ENCODE measurements around the gene APOD. TPM values are rescaled to one million over a fixed set of nuclear protein-coding genes. Genes with fewer than 3 reads are reported as not detected.
"Not testable (repeated sequence)": the region's sequence is repeated elsewhere in the genome, so short reads cannot be mapped to it uniquely, and the experiment has no call there.

The APOD gene
- total and polyA plus RNA-seq, 7 donors, result 265 to 629 (median 370) TPM

- 74 to 77% (median 74%) methylated on average over 16 to 28 of the region's 30 CpGs for WGBS, 3 donors
- intact Hi-C loops (cut with DNase I), result loop anchor here in 1 of 2 donors (10.0 kb wide), 1 partner anchor 117 kb away; no protein-coding TSS in a partner anchor
- H3K4me1 ChIP-seq; H3K9me3 ChIP-seq; H3K4me3 ChIP-seq; H3K27ac ChIP-seq; H3K27me3 ChIP-seq (ENCODE audit: insufficient read depth in 3 of 3, low read length in 2 of 3); ATAC-seq; H3K36me3 ChIP-seq (ENCODE audit: insufficient read depth in 1 of 2, low read depth in 1 of 2); DNase-seq: not testable (repeated sequence)
Observed at GRCh38 chr3:195627515-195628385, 44.0 kb upstream of the APOD start.

DNA sequence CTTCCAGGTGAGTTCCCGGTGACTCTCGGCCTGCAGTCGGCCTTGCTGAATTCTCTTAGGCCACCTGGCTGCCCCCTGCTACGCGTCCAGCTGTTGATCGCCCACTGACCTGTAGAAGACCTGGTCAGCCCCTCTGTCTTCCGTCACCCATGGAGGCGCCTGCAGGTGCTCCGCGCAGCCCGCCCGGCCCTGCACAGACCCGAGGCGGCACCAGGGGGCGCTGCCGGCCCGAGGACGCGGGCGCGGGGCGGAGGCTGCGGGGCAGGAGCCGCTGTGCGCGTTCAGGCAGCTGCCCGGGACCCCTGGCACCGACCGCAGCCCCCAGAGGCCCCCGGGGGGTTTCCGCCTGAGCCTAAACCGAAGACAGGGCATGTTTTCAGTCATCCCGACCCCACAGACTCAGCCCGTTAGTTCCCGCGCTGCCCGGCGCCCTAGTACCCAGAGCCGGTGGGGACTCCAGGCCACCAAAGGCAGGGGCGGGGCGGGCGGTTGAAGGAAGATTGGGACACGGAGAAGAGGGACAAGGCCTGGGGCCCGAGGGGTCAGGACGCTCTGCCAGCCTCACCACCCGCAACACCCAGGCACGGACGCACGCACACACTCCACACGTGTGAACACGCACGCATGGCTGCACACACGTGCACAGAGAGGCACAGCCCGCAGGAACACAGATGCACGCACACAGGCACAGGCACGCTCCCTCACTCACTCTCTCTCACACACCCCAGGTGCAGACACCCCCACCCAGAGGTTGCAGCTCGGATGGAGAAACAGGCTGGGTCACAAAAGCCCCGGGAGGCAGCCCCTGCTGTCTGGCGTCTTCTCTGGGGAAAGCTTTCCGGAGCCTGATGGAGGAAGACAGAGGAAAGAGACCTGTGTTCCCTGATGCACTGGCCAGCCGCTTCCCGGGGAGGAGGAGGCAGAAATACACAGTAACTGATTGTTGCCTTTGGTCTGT, 41.1 kb upstream of the APOD start:
- peak; percentile 89 to 98 (median 92) for ATAC-seq
- not testable (repeated sequence) for DNase-seq; H3K9me3 ChIP-seq; H3K27me3 ChIP-seq (ENCODE audit: insufficient read depth in 3 of 3, low read length in 2 of 3); H3K27ac ChIP-seq; H3K36me3 ChIP-seq (ENCODE audit: insufficient read depth in 1 of 2, low read depth in 1 of 2); H3K4me1 ChIP-seq; H3K4me3 ChIP-seq
- intact Hi-C loops (cut with DNase I), result loop anchor here in 1 of 2 donors (10.0 kb wide), 1 partner anchor 120 kb away; no protein-coding TSS in a partner anchor
- WGBS, 3 donors, result 20 to 23% (median 22%) methylated on average over 5 to 16 of the region's 62 CpGs

DNA sequence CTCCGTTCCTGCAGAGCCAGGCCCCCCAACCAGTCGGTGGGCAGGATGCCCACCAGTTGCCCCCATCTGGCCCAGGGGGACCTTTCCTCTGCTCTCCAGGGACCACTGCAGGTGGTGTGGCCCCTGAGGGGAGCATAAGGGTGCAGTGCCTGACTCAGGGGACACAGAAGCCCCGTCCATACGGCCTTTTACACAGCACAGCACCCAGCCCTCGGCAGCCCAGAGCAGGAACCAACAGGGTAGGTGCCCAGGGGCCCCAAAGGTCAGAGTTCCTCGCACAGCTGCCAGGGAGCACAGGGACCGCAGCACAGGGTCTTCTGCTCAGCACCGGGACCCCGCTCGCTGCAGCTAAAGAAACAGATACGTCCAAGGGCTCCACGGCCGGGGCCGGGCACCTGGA, 40.4 kb upstream of the APOD start:
- not testable (repeated sequence) for H3K4me3 ChIP-seq; H3K4me1 ChIP-seq; DNase-seq; H3K27me3 ChIP-seq (ENCODE audit: insufficient read depth in 3 of 3, low read length in 2 of 3); H3K36me3 ChIP-seq (ENCODE audit: insufficient read depth in 1 of 2, low read depth in 1 of 2); H3K27ac ChIP-seq; H3K9me3 ChIP-seq
- peak; percentile 1 to 27 (median 10) for ATAC-seq
- no CpG with 5 or more reads among the region's 14 CpGs for WGBS, 3 donors
- intact Hi-C loops (cut with DNase I), result loop anchor here in 1 of 2 donors (10.0 kb wide), 1 partner anchor 121 kb away; no protein-coding TSS in a partner anchor

- ATAC-seq, result peak in 1 of 4 donors; percentile 11
- intact Hi-C loops (cut with DNase I), result loop anchor here in 1 of 2 donors (10.0 kb wide), 1 partner anchor 121 kb away; no protein-coding TSS in a partner anchor
- not testable (repeated sequence) for DNase-seq
Observed at GRCh38 chr3:195623217-195623965, 39.7 kb upstream of the APOD start.

DNA sequence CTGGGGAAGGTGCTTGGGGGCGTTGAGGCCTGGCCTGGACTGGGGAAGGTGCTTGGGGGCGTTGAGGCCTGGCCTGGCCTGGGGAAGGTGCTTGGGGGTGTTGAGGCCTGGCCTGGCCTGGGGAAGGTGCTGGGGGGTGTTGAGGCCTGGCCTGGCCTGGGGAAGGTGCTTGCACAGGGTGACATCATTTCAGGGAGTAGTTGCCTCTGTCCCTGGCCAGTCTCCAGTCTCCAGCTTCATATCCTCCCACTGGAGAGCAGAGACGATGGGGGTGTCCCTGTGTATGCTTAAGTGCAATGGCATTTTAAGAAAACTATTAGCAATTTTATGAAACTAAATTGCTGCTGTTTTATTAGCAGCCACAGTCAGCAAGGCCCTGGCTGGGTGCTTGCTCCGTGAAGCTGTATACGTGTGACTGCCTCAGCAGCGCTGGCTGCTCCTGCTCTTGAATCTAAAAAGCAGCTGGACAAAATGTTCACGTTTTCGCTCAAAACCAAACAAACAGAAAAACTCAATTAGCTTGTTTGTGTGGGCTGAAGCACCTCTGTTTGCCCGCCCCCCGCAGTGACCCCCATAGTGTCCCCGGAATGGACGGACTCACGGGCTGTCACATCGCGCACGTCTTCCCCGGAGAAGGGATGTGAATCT, 38.9 kb upstream of the APOD start:
- intact Hi-C loops (cut with DNase I), result loop anchor here in 1 of 2 donors (10.0 kb wide), 1 partner anchor 122 kb away; no protein-coding TSS in a partner anchor
- not testable (repeated sequence) for ATAC-seq; H3K4me3 ChIP-seq; H3K4me1 ChIP-seq; DNase-seq; H3K36me3 ChIP-seq (ENCODE audit: insufficient read depth in 1 of 2, low read depth in 1 of 2); H3K9me3 ChIP-seq; H3K27me3 ChIP-seq (ENCODE audit: insufficient read depth in 3 of 3, low read length in 2 of 3); H3K27ac ChIP-seq
- 86 to 95% (median 91%) methylated on average over 10 to 17 of the region's 17 CpGs for WGBS, 3 donors

More at GRCh38 chr3:195623217-195623965, 39.7 kb upstream of the APOD start:
- not testable (repeated sequence) for H3K9me3 ChIP-seq; H3K4me3 ChIP-seq; H3K36me3 ChIP-seq (ENCODE audit: insufficient read depth in 1 of 2, low read depth in 1 of 2); H3K4me1 ChIP-seq; H3K27me3 ChIP-seq (ENCODE audit: insufficient read depth in 3 of 3, low read length in 2 of 3); H3K27ac ChIP-seq
- WGBS, 3 donors, result 86 to 92% (median 92%) methylated on average over 12 to 22 of the region's 26 CpGs

- WGBS, 3 donors, result 83 to 92% (median 91%) methylated on average over 4 to 6 of the region's 6 CpGs
- not testable (repeated sequence) for DNase-seq; H3K27me3 ChIP-seq (ENCODE audit: insufficient read depth in 3 of 3, low read length in 2 of 3); H3K4me3 ChIP-seq; H3K36me3 ChIP-seq (ENCODE audit: insufficient read depth in 1 of 2, low read depth in 1 of 2); ATAC-seq; H3K9me3 ChIP-seq; H3K27ac ChIP-seq; H3K4me1 ChIP-seq
- intact Hi-C loops (cut with DNase I), result loop anchor here in 1 of 2 donors (10.0 kb wide), 1 partner anchor 123 kb away; no protein-coding TSS in a partner anchor
Observed at GRCh38 chr3:195622012-195622411, 38.3 kb upstream of the APOD start.

DNA sequence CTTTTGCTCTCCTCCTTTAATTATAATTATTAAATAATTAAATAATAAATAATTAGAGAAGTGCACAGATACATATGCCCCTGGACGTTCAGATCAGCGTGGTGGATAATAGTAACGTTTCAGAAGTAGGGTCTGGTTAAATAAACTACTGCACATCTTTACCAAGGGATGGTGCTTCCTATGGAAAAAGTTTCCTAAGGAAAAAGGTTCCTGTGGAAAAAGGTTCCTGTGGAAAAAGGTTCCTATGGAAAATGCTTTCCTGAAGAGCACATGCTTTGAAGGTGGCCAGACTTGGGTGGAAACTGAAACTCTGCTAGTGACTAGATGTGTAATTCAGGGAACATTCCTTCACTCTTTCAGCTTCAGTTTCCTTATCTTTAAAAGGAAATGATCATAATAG, 37.4 kb upstream of the APOD start:
- DNase-seq; H3K27me3 ChIP-seq (ENCODE audit: insufficient read depth in 3 of 3, low read length in 2 of 3); H3K4me1 ChIP-seq; H3K4me3 ChIP-seq; H3K27ac ChIP-seq; H3K9me3 ChIP-seq; ATAC-seq; H3K36me3 ChIP-seq (ENCODE audit: insufficient read depth in 1 of 2, low read depth in 1 of 2): not testable (repeated sequence)
- intact Hi-C loops (cut with DNase I), result loop anchor here in 1 of 2 donors (10.0 kb wide), 1 partner anchor 124 kb away; no protein-coding TSS in a partner anchor
- 80 to 89% (median 85%) methylated on average over 3 of the region's 3 CpGs for WGBS, 3 donors

DNA sequence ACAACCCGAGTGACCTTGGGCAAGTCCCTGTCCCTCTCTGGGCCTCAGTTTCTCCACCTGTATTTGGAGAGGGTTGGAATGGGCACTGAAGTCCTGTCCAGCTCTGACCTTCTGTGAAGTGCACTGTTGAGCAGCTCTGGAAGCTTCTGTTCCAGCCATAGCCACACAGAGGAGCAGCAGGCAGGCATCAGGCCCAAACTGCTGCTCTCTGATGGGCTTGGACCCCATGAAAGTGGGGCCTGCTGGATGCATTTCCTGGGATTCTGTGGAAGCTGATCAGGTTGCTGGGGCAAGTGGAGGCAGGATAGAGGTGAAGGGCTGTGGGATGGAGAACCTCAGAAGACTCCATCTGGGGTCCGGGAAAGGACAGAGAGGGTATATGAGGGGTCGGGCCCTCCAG, 36.7 kb upstream of the APOD start:
- H3K36me3 ChIP-seq (ENCODE audit: insufficient read depth in 1 of 2, low read depth in 1 of 2); ATAC-seq; H3K4me1 ChIP-seq; H3K27me3 ChIP-seq (ENCODE audit: insufficient read depth in 3 of 3, low read length in 2 of 3); H3K27ac ChIP-seq; H3K9me3 ChIP-seq; H3K4me3 ChIP-seq; DNase-seq: not testable (repeated sequence)
- intact Hi-C loops (cut with DNase I), result loop anchor here in 1 of 2 donors (10.0 kb wide), 1 partner anchor 124 kb away; no protein-coding TSS in a partner anchor
- WGBS, 3 donors, result 93 to 100% (median 96%) methylated on average over 1 to 3 of the region's 3 CpGs

DNA sequence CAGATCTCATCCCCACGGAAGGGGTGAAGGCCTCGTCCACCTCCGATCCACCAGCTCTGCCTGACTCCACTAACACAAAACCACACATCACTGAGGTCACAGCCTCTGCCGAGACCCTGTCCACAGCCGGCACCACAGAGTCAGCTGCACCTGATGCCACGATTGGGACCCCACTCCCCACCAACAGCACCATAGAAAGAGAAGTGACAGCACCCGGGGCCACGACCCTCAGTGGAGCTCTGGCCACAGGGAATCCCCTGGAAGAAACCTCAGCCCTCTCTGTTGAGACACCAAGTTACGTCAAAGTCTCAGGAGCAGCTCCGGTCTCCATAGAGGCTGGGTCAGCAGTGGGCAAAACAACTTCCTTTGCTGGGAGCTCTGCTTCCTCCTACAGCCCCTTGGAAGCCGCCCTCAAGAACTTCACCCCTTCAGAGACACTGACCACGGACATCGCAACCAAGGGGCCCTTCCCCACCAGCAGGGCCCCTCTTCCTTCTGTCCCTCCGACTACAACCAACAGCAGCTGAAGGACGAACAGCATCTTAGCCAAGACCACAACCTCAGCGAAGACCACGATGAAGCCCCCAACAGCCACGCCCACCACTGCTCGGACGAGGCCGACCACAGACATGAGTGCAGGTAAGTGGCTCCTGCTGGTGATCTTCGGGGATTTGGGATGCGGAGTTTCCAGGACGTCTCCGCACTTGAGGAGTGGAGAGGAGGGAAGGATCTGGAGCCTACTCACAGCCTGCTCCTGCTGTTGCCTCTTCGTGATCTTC, 36.0 kb upstream of the APOD start:
- intact Hi-C loops (cut with DNase I), result loop anchor here in 1 of 2 donors (10.0 kb wide), 1 partner anchor 125 kb away; no protein-coding TSS in a partner anchor
- H3K4me3 ChIP-seq; H3K27ac ChIP-seq; H3K27me3 ChIP-seq (ENCODE audit: insufficient read depth in 3 of 3, low read length in 2 of 3); H3K4me1 ChIP-seq; DNase-seq; ATAC-seq; H3K9me3 ChIP-seq; H3K36me3 ChIP-seq (ENCODE audit: insufficient read depth in 1 of 2, low read depth in 1 of 2): not testable (repeated sequence)
- WGBS, 3 donors, result 84 to 90% (median 85%) methylated on average over 25 to 26 of the region's 26 CpGs

All from psoas muscle (tissue), 8 donors.